Mesenchymal stem cell (in vitro differentiated cells and primary cell): Measurements from ENCODE around the gene PIF1.

Experiments
- DNase-seq: peaks from one replicate; pipeline ENCODE4 v3.0.0-alpha.2; 2013
- H2AFZ ChIP-seq: one replicate; pipeline ENCODE4 v1.6.1; 2013; ENCODE audit warnings: low read depth, mild to moderate bottlenecking, control low read depth, inconsistent platforms, low read length, moderate library complexity
- H2AK5ac ChIP-seq: 2 replicates; pipeline ENCODE4 v1.6.1; 2013; ENCODE audit warnings: low read length, moderate library complexity, mild to moderate bottlenecking, inconsistent platforms; ENCODE audit not compliant: severe bottlenecking
- H2BK120ac ChIP-seq: one replicate; pipeline ENCODE4 v1.6.1; 2013; ENCODE audit warnings: low read depth, mild to moderate bottlenecking, inconsistent platforms, low read length, moderate library complexity
- H2BK12ac ChIP-seq, 2 experiments: one replicate each; pipeline ENCODE4 v1.6.1; 2013; ENCODE audit warnings: inconsistent platforms in 2 of 2, low read length in 2 of 2, mild to moderate bottlenecking in 2 of 2, moderate library complexity in 2 of 2, control low read depth in 1 of 2
- H2BK15ac ChIP-seq: one replicate; pipeline ENCODE4 v1.6.1; 2013; ENCODE audit warnings: mild to moderate bottlenecking, low read depth, inconsistent platforms; ENCODE audit not compliant: poor library complexity, severe bottlenecking
- H2BK5ac ChIP-seq: 2 replicates; pipeline ENCODE4 v1.6.1; 2013; ENCODE audit warnings: low read depth, mild to moderate bottlenecking, low read length, control low read depth, inconsistent platforms; ENCODE audit not compliant: poor library complexity, severe bottlenecking
- H3K14ac ChIP-seq, 2 experiments: one replicate each; pipeline ENCODE4 v1.6.1; 2013; ENCODE audit warnings: inconsistent platforms in 2 of 2, low read length in 2 of 2, control low read depth in 1 of 2, mild to moderate bottlenecking in 1 of 2, moderate library complexity in 1 of 2
- H3K18ac ChIP-seq, 2 experiments: one replicate each; pipeline ENCODE4 v1.6.1; 2013; ENCODE audit warnings: inconsistent platforms in 2 of 2, low read length in 2 of 2, control low read depth in 1 of 2, low read depth in 1 of 2, mild to moderate bottlenecking in 1 of 2
- H3K23ac ChIP-seq, 2 experiments: one replicate each; pipeline ENCODE4 v1.6.1; 2013; ENCODE audit warnings: inconsistent platforms in 2 of 2, low read length in 2 of 2, mild to moderate bottlenecking in 2 of 2, moderate library complexity in 2 of 2, control low read depth in 1 of 2
- H3K27ac ChIP-seq: 2 replicates; pipeline ENCODE4 v1.5.1; 2013; ENCODE audit warnings: mild to moderate bottlenecking, moderate library complexity, low read length, control low read depth, inconsistent platforms; ENCODE audit not compliant: poor library complexity, severe bottlenecking
- H3K27me3 ChIP-seq, 2 experiments: 2 replicates each; pipeline versions ENCODE4 v1.6.1 to v1.7.0; 2013; ENCODE audit warnings: low read length in 2 of 2, mild to moderate bottlenecking in 2 of 2, moderate library complexity in 2 of 2, control low read depth in 1 of 2, inconsistent platforms in 1 of 2; ENCODE audit not compliant: control insufficient read depth in 1 of 2, insufficient read depth in 1 of 2
- H3K36me3 ChIP-seq, 2 experiments: 2 replicates each; pipeline versions ENCODE4 v1.6.1 to v1.7.0; 2013; ENCODE audit warnings: low read length in 2 of 2, control low read depth in 1 of 2, inconsistent platforms in 1 of 2, low read depth in 1 of 2, mild to moderate bottlenecking in 1 of 2; ENCODE audit not compliant: insufficient read depth in 2 of 2, control insufficient read depth in 1 of 2
- H3K4ac ChIP-seq, 2 experiments: one replicate each; pipeline ENCODE4 v1.6.1; 2013; ENCODE audit warnings: inconsistent platforms in 2 of 2, low read length in 2 of 2, mild to moderate bottlenecking in 2 of 2, moderate library complexity in 2 of 2, control low read depth in 1 of 2, low read depth in 1 of 2
- H3K4me1 ChIP-seq: 2 replicates; pipeline ENCODE4 v1.6.1; 2013; ENCODE audit warnings: low read depth, low read length, control low read depth; ENCODE audit not compliant: control insufficient read depth, insufficient read depth
- H3K4me2 ChIP-seq: 2 replicates; pipeline ENCODE4 v1.6.1; 2013; ENCODE audit warnings: low read length, mild to moderate bottlenecking, inconsistent platforms; ENCODE audit not compliant: poor library complexity, severe bottlenecking
- H3K4me3 ChIP-seq, 2 experiments: 2 replicates each; pipeline versions ENCODE4 v1.5.1 to v1.7.0; 2013; ENCODE audit warnings: low read length in 2 of 2, mild to moderate bottlenecking in 2 of 2, control low read depth in 1 of 2, low read depth in 1 of 2; ENCODE audit not compliant: insufficient read depth in 1 of 2
- H3K79me1 ChIP-seq: replicated peaks from 2 replicates; pipeline ENCODE4 v1.6.1; 2013; ENCODE audit warnings: mild to moderate bottlenecking, control low read depth, low read length, inconsistent platforms; ENCODE audit not compliant: poor library complexity, severe bottlenecking
- H3K9ac ChIP-seq: 2 replicates; pipeline ENCODE4 v1.7.0; 2013; ENCODE audit warnings: mild to moderate bottlenecking, low read length, moderate library complexity
- H3K9me3 ChIP-seq: 2 replicates; pipeline ENCODE4 v1.7.0; 2013; ENCODE audit warnings: mild to moderate bottlenecking, low read length; ENCODE audit not compliant: control insufficient read depth
- H4K8ac ChIP-seq: one replicate; pipeline ENCODE4 v1.6.1; 2013; ENCODE audit warnings: inconsistent platforms, mild to moderate bottlenecking, low read length, moderate library complexity
- H4K91ac ChIP-seq: one replicate; pipeline ENCODE4 v1.6.1; 2013; ENCODE audit warnings: mild to moderate bottlenecking, low read length, inconsistent platforms
- WGBS: methylation state at CpG from one replicate; pipeline ENCODE4 v1.1.7; 2013; ENCODE audit warnings: mixed read lengths; 5-methylcytosine and 5-hydroxymethylcytosine counted together

PIF1 gene

DNA sequence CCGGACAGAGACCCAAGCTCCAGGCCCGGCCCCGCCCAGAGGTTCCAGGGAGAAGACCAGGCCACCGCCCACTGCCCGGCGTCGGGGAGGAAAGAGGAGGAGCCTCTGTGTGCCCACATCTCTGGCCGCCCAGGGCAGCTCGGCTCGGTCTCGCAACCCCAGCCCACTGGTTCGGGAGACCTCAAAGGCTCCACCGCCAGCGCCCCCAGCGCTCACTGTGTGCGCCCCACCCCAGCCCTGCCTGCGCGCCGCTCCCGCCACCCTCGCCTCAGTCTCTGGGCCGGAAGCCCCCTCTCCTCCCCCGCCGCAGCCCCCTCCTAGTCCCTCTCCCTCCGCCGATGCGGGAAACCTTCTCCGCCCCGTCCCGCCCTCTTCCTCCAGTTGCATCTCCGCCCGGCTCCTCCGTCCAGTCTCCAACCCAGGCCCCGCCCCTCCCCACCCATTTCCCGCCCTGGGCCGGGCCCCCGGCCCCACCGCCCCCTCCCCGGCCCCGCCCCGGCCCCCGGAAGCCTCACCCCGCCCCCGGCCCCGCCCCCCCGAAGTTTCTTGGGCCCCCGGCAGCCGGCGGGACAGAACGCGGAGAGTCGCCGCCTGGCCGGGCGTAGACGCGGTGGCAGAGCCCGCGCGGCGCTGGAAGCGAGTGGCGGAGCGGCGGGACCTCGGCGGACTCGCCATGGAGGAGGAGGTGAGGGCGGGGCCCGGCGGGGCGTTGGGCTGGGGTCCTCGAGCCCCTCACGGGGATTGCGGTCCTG is 16.1 kb upstream of the PIF1 start, which contains the start of gene PLEKHO2:
Gene PLEKHO2, plus strand, starts transcription at position 572 of the 752 bp plus-strand sequence. Its CDS starts 102 bp downstream, at position 674.
- 0% methylated on average over 36 of the region's 75 CpGs for WGBS

GRCh38 chr15:64841060-64841343 is 15.6 kb upstream of the PIF1 start:
- no peak for DNase-seq
- H2BK120ac ChIP-seq = peak overlapping the region; percentile 92
- peaks cover 38% of the 10 kb centered on the region for H3K4me1 ChIP-seq
- peaks cover 5% of the 10 kb centered on the region for H3K79me1 ChIP-seq
- peak overlapping the region; percentile 96 for H4K8ac ChIP-seq
- under 1% methylated on average over 12 of the region's 12 CpGs for WGBS
- H3K36me3 ChIP-seq = no peaks in the 10 kb centered on the region
- peak overlapping the region; percentile 71 to 92 for H3K4me3 ChIP-seq
- H3K27ac ChIP-seq = peak overlapping the region; percentile 77
- peak overlapping the region; percentile 73 to 85 for H3K4ac ChIP-seq
- H3K18ac ChIP-seq = peak overlapping the region; percentile 82 to 93
- peak overlapping the region; percentile 94 for H4K91ac ChIP-seq
- no peak overlapping the region for H2BK5ac ChIP-seq
- peak overlapping the region; percentile 88 for H2BK15ac ChIP-seq
- peak overlapping the region; percentile 94 for H3K4me2 ChIP-seq
- H2AFZ ChIP-seq = peak overlapping the region; percentile 66
- peak overlapping the region in 1 of 2 experiments; percentile 89 for H2BK12ac ChIP-seq
- H3K9me3 ChIP-seq = no peaks in the 10 kb centered on the region
- peak overlapping the region in 1 of 2 experiments; percentile 76 for H3K14ac ChIP-seq
- no peaks in the 10 kb centered on the region for H3K27me3 ChIP-seq
- peak overlapping the region; percentile 59 for H2AK5ac ChIP-seq
- peak overlapping the region; percentile 93 for H3K9ac ChIP-seq
- H3K23ac ChIP-seq = no peak overlapping the region

More for the DNA sequence above, 16.1 kb upstream of the PIF1 start, which contains the start of gene PLEKHO2:
- peak within 1 kb of the TSS; percentile 92 to 99 for H3K4me3 ChIP-seq
- H2BK5ac ChIP-seq = peak within 1 kb of the TSS; percentile 22
- H4K91ac ChIP-seq = peak within 1 kb of the TSS; percentile 94
- peak within 1 kb of the TSS; percentile 66 for H2AFZ ChIP-seq
- peaks cover 7% of the 10 kb centered on the region for H3K79me1 ChIP-seq
- peak within 1 kb of the TSS; percentile 94 for H3K4me2 ChIP-seq
- H3K14ac ChIP-seq = peak within 1 kb of the TSS; percentile 79 to 82
- peak within 1 kb of the TSS; percentile 77 for H3K27ac ChIP-seq
- peak within 1 kb of the TSS; percentile 65 to 89 for H2BK12ac ChIP-seq
- peak within 1 kb of the TSS; percentile 37 to 38 for H3K23ac ChIP-seq
- peak within 1 kb of the TSS; percentile 92 for H2BK120ac ChIP-seq
- H3K4ac ChIP-seq = peak within 1 kb of the TSS; percentile 73 to 85
- peak within 1 kb of the TSS; percentile 59 for H2AK5ac ChIP-seq
- H3K27me3 ChIP-seq = no peaks in the 10 kb centered on the region
- peaks cover 0 to 1% of the 10 kb centered on the region in 2 experiments for H3K36me3 ChIP-seq
- H3K9me3 ChIP-seq = no peaks in the 10 kb centered on the region
- H3K18ac ChIP-seq = peak within 1 kb of the TSS; percentile 93 to 97
- H4K8ac ChIP-seq = peak within 1 kb of the TSS; percentile 96
- peak within 1 kb of the TSS; percentile 89 for H2BK15ac ChIP-seq
- peak within 1 kb of the TSS; percentile 95 for H3K9ac ChIP-seq
- peak; percentile 96 for DNase-seq
- peaks cover 38% of the 10 kb centered on the region for H3K4me1 ChIP-seq

DNA sequence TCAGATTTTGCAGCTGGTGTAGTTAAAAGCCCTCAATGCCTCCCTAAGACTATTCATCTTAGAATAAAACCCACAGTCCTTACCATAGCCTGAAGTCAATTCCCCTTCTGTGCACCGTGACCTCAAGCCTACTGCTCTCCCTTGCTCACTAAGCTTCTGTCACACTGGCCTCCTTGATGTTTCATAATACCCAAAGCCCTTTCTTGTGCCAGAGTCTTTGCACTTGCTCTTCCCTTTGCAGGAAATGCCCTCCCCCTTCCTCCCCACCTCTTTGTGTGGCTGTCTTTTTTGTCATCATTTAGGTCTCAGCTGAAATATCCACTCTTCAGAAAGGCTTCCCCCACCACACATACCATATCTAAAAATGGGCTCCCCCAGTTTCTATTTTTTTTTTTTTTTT is 12.1 kb upstream of the PIF1 start:
- H3K79me1 ChIP-seq = no peaks in the 10 kb centered on the region
- H3K4me2 ChIP-seq = no peak overlapping the region
- H3K18ac ChIP-seq = no peak overlapping the region
- no peak overlapping the region for H3K27ac ChIP-seq
- no peak overlapping the region for H3K23ac ChIP-seq
- H2BK15ac ChIP-seq = no peak overlapping the region
- no peaks in the 10 kb centered on the region for H3K9me3 ChIP-seq
- H3K27me3 ChIP-seq = no peaks in the 10 kb centered on the region
- no peak overlapping the region for H2BK12ac ChIP-seq
- H2BK5ac ChIP-seq = no peak overlapping the region
- H3K14ac ChIP-seq = no peak overlapping the region
- no peak overlapping the region for H4K91ac ChIP-seq
- 88% methylated on average over 1 of the region's 1 CpG for WGBS
- peaks cover 9% of the 10 kb centered on the region for H3K4me1 ChIP-seq
- H3K4me3 ChIP-seq = no peak overlapping the region
- no peaks in the 10 kb centered on the region for H3K36me3 ChIP-seq
- no peak overlapping the region for H3K4ac ChIP-seq
- no peak overlapping the region for H2AK5ac ChIP-seq
- H2AFZ ChIP-seq = no peak overlapping the region
- H3K9ac ChIP-seq = no peak overlapping the region
- DNase-seq = no peak
- no peak overlapping the region for H4K8ac ChIP-seq
- no peak overlapping the region for H2BK120ac ChIP-seq

DNA sequence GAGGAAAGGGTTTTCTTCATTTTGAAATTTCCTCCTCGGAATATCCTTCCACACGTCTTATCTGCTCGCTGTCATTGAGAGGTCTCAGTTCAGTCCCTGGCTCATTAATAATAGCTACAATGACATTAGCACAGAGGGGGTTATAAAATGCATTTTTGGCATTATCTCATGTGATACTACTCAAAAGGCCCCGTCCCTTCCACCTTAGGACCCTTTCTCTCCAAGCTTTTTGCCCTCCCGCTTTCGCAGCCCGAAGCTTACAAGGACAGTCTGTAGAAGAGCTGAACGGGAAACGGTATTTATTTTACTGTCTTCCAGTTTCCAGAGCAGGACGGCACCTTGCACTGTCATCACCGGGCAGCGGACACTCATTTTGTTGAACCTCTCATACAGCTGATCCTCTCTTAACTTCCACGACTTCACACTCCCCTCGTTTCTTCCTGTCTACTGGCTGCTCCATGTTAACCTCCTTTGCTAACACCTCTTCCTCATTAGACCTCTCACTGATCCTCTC is 10.6 kb upstream of the PIF1 start:
- H3K9ac ChIP-seq = peak overlapping the region; percentile 80
- H2AFZ ChIP-seq = no peak overlapping the region
- no peaks in the 10 kb centered on the region for H3K27me3 ChIP-seq
- H3K36me3 ChIP-seq = no peaks in the 10 kb centered on the region
- no peak overlapping the region for H3K18ac ChIP-seq
- no peak overlapping the region for H2BK12ac ChIP-seq
- no peak overlapping the region for H2AK5ac ChIP-seq
- no peak overlapping the region for H4K91ac ChIP-seq
- WGBS = 73% methylated on average over 14 of the region's 14 CpGs
- no peak overlapping the region for H3K23ac ChIP-seq
- no peaks in the 10 kb centered on the region for H3K79me1 ChIP-seq
- no peak overlapping the region for H3K4me2 ChIP-seq
- H3K4ac ChIP-seq = no peak overlapping the region
- H4K8ac ChIP-seq = no peak overlapping the region
- no peak for DNase-seq
- H3K4me1 ChIP-seq = peaks cover 5% of the 10 kb centered on the region
- H2BK15ac ChIP-seq = no peak overlapping the region
- no peaks in the 10 kb centered on the region for H3K9me3 ChIP-seq
- H3K14ac ChIP-seq = no peak overlapping the region
- no peak overlapping the region for H2BK120ac ChIP-seq
- H3K27ac ChIP-seq = no peak overlapping the region
- no peak overlapping the region for H2BK5ac ChIP-seq
- H3K4me3 ChIP-seq = peak overlapping the region in 1 of 2 experiments; percentile 70
